Stimulated activated effector memory CD8-positive, alpha-beta T cell treated with anti-CD3 and anti-CD28 coated beads, Interleukin-12 subunit alpha, Interleukin-12 subunit beta, amount 100 ng/mL, for 72 hours (primary cell): ENCODE results near the gene GPR15LG.
A peak's percentile ranks its signal among the peaks of the same experiment; 100 is the strongest.
"Not testable (repeated sequence)": the region's sequence is repeated elsewhere in the genome, so short reads cannot be mapped to it uniquely, and the experiment has no call there.

ENCODE experiments used
- ATAC-seq: fragments of 150-1000 bp; cut with Tn5 transposase; 2 replicates; pipeline ENCODE4 v1.10.0; 2021
- DNase-seq, 2 donors: peaks; one replicate each; pipeline ENCODE4 v3.0.0; 2021 to 2022; ENCODE audit warnings: low spot score in 2 of 2
- H3K27ac Mint-ChIP-seq: one replicate; pipeline ENCODE4 v1.8.0; 2022; ENCODE audit warnings: mild to moderate bottlenecking, mixed read lengths
- H3K36me3 Mint-ChIP-seq: one replicate; pipeline ENCODE4 v1.8.0; 2022; ENCODE audit warnings: mild to moderate bottlenecking, mixed read lengths
- H3K4me1 Mint-ChIP-seq: one replicate; pipeline ENCODE4 v1.8.0; 2022; ENCODE audit warnings: mixed read lengths
- H3K4me3 Mint-ChIP-seq: one replicate; pipeline ENCODE4 v1.8.0; 2022; ENCODE audit warnings: mild to moderate bottlenecking, mixed read lengths
- H3K9me3 Mint-ChIP-seq: one replicate; pipeline ENCODE4 v1.8.0; 2022; ENCODE audit warnings: mixed read lengths

Gene GPR15LG

DNA sequence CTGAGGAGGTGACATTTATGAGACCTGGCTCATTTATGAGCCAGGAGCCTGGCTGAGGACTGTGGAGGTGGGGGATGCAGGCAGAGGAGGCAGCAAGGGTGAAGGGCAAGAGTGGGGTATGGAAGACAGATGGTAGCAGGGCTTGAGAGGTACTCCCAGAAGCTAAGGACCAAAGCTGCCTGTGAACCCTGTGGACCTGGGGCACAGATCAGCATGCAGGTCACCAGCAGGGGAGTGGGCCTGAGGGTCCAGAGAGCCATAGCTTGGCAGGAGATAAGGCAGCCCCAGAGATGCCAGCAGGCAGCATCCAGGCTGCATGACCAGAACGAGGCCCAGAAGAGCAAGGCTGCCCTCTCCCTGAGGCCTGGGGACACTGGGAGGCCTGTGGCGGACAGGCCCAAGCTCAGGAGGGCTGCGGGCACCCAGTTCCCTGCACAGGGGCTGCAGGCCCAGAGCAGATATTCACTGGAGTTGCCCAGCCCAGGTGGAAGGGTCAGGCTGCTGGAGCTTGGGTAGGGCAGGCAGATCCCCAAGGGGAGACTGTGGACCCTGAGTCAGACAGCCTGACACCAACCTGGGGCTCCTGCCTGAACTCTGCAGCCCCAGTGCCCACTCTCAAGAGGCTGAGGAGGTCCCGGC is 3.4 kb downstream of the GPR15LG start:
- Mint-ChIP-seq H3K27ac (no peak overlapping the region), H3K4me1 (no peaks in the 10 kb centered on the region), H3K4me3 (no peak overlapping the region), H3K36me3 (peaks cover 5% of the 10 kb centered on the region), H3K9me3 (no peaks in the 10 kb centered on the region)
- DNase-seq (no peak), ATAC-seq (peak; percentile 36)

DNA sequence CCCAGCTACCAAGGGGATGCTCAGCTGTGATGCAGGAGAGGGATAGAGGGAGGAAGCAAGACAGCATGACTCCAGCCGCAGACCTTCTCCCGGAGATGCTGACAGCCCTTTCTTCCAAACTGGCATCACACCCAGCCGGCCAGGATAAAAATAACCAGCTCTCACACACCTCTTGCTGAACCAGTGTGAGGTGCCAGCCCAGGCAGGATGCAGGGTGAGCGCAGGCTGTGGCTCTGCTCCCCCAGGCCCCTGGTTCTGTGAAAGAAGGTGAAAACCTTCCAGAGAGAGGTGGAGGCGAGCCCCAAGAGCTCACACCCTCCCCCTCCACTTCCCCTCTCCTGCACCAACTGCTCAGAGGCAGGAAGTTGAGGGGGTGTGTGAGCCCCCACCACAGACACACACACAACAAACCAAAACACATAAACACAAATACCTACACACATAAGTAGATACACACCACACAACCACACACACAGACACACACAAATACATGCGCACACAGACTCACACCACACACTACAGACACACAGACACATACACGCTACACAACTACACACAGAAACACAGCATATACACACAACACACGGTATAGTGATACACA is 4.0 kb downstream of the GPR15LG start:
- Mint-ChIP-seq H3K4me3 (no peak overlapping the region), H3K4me1 (no peaks in the 10 kb centered on the region), H3K36me3 (peaks cover 5% of the 10 kb centered on the region), H3K9me3 (no peaks in the 10 kb centered on the region), H3K27ac (no peak overlapping the region)
- DNase-seq = peak in 1 of 2 donors; percentile 64
- ATAC-seq = peak; percentile 85

DNA sequence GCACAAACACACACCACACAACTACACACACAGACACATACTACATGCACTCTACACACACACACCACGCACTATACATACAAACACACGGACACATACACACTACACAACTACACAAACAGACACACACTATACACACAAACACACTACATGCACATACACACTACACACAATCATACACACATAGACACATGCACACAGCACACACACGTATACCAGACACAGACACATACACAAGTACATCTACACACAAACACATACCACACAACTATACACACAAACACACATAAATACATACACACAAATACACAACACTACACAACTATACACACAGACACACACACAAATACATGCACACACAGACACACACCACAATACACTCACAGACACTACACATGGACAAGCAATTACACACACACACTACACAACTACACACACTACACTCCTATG is 4.6 kb downstream of the GPR15LG start:
- Mint-ChIP-seq H3K4me3 (no peak overlapping the region), H3K4me1 (no peaks in the 10 kb centered on the region), H3K27ac (no peak overlapping the region), H3K36me3 (peaks cover 5% of the 10 kb centered on the region), H3K9me3 (no peaks in the 10 kb centered on the region)
- DNase-seq (no peak), ATAC-seq (no peak)

DNA sequence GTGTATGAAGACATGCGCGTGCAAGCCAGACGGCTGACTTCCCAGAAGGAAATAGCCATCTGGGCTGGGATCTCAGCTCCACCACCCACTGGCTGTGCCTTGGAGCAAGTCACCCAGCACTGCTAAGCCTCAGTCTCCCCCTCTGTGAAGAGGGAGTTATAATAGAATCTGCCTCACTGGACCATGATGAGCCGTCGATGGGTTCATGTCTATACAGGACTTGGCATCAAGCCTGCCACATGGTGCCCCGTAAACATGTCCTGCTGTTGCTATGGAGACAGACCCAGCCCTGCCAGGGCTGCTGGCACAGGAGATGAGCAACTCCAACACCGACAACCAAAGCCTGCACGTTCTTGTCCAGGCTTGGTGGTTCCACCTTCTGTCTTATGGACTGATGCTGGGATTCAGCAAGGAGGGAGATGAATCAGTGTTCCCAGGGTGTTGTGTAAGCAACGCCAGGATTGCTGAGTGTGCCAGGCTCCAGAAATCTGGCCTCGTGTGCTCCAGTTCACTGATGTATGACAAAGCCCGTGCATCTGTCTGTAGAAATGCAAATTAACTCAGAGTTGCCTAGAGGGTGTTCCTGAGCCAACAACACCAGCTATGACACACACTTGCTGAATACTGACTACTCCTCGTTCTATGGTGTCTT is 5.6 kb downstream of the GPR15LG start:
- DNase-seq = no peak
- peak; percentile 84 for ATAC-seq
- H3K9me3 Mint-ChIP-seq = no peaks in the 10 kb centered on the region
- H3K36me3 Mint-ChIP-seq = peaks cover 5% of the 10 kb centered on the region
- H3K27ac Mint-ChIP-seq = no peak overlapping the region
- no peak overlapping the region for H3K4me3 Mint-ChIP-seq
- H3K4me1 Mint-ChIP-seq = peaks cover under 1% of the 10 kb centered on the region

DNA sequence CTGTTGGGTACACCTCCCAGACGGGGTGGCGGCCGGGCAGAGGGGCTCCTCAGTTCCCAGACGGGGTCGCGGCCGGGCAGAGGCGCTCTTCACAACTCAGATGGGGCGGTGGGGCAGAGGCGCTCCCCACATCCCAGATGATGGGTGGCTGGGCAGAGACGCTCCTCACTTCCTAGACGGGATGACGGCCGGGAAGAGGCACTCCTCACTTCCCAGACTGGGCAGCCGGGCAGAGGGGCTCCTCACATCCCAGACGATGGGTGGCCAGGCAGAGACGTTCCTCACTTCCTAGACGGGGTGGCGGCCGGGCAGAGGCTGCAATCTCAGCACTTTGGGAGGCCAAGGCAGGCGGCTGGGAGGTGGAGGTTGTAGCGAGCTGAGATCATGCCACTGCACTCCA is 6.8 kb downstream of the GPR15LG start:
- DNase-seq, H3K9me3 Mint-ChIP-seq, H3K36me3 Mint-ChIP-seq, H3K4me1 Mint-ChIP-seq, H3K4me3 Mint-ChIP-seq, H3K27ac Mint-ChIP-seq, ATAC-seq: not testable (repeated sequence)

DNA sequence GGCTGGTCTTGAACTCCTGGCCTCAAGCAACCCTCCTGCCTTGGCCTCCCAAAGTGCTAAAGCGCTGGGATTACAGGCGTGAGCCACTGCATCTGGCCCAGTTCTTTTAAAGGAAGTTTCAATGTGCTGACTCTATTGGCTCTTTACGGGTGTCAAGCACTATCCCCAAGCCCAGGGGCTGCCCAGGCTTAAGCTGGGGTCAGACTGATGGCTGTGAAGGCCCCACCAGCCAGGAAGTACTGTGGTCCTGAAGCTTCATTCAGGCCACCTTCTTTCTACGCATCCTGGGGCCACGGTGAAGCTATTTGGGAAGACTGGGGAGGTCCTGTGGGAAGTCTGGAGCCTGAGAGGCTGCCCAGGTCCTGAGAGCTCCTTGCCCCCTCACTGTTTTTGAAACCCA is 8.0 kb downstream of the GPR15LG start:
- peaks cover 9% of the 10 kb centered on the region for H3K4me1 Mint-ChIP-seq
- DNase-seq = no peak
- H3K9me3 Mint-ChIP-seq = no peaks in the 10 kb centered on the region
- H3K4me3 Mint-ChIP-seq = no peak overlapping the region
- ATAC-seq = no peak
- peaks cover 3% of the 10 kb centered on the region for H3K36me3 Mint-ChIP-seq
- H3K27ac Mint-ChIP-seq = no peak overlapping the region

DNA sequence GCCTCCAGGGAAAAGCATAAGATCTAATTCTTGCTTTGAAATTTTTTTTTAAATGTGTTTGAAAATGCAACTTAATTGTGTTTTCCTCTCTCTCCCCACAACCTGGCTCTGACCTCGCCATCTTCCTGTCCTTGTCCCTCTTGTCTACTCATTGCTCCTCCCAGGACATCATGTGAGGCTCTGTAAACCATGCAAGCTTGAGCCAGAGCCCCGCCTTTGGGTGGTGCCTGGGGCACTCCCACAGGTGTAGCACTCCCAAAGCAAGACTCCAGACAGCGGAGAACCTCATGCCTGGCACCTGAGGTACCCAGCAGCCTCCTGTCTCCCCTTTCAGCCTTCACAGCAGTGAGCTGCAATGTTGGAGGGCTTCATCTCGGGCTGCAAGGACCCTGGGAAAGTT is 10.9 kb downstream of the GPR15LG start:
- no peak overlapping the region for H3K4me3 Mint-ChIP-seq
- H3K36me3 Mint-ChIP-seq = no peaks in the 10 kb centered on the region
- peaks cover 9% of the 10 kb centered on the region for H3K4me1 Mint-ChIP-seq
- no peak for DNase-seq
- no peak for ATAC-seq
- H3K9me3 Mint-ChIP-seq = no peaks in the 10 kb centered on the region
- peak overlapping the region; percentile 27 for H3K27ac Mint-ChIP-seq

DNA sequence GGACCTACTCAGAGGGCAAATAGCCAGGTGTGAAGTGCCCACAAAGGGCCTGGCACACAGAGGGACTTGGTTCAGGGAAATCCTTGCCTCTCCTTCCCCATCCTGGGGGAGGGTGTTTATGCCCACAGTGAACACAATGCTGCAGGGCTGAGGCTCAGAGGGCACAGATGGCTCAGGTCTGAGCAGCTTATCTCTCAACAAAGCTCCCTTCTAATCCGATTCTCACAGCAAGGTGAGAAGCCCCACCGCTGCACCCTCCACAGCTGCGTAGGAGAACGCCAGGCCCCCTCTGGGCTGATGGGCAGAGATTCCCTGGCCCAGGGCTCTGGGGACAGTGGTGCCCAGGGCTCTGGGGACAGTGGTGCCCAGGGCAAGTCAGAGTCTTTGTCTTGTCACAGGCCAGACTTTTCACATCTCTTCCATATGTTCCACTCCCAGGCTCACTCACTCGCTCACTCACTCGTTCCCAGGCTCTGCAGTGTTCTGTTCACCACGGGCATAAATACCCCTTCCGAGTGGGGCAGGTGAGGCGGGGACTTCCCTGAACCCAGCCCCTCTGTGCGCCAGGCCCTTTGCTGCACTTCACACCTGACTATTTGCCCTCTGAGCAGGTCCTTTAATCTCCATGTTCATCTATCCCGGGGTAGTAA is 12.1 kb downstream of the GPR15LG start:
- Mint-ChIP-seq H3K9me3 (no peaks in the 10 kb centered on the region), H3K4me3 (no peak overlapping the region), H3K27ac (no peak overlapping the region), H3K36me3 (no peaks in the 10 kb centered on the region), H3K4me1 (peaks cover 15% of the 10 kb centered on the region)
- ATAC-seq = no peak
- no peak for DNase-seq

DNA sequence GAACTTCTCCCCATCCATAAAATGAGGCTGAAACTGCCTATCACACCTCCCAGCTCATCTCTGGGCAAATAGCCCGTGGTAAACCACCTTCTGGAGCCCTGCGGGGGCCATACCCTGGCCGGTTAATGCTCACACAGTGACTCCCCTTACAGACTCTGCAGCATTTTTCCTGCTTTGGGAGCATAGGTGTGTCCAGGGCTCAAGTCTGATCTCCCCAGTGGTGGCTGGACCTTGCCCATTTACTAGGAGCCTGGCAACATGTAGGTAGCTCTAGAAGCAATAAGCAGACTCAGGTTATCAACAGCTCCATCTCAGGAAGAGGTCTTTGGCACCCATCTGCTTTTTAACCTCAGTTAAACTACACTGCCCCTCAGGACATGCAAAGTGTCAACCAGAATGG is 15.2 kb downstream of the GPR15LG start:
- Mint-ChIP-seq H3K27ac (no peak overlapping the region), H3K4me1 (peaks cover 30% of the 10 kb centered on the region), H3K9me3 (no peaks in the 10 kb centered on the region), H3K36me3 (no peaks in the 10 kb centered on the region), H3K4me3 (no peak overlapping the region)
- DNase-seq (no peak), ATAC-seq (no peak)

DNA sequence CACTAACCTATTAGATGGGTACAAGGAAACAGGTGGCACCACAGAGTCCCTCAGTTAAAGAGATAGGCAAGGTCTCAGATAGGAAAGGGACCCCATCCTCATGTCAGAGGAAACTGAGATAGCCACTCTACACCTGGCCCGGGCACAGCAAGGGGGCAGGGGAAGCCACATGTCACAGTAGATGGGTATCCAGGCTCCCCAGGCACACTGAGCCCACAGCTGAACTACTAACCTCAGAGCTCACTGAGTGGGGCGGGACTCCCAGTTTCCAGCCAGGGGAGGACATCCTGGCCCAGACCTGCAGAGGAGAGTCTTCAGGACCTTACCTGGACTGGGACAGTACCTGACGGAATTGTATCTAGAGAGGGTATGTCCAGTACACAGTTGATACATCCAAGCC is 17.0 kb downstream of the GPR15LG start:
- no peak overlapping the region for H3K27ac Mint-ChIP-seq
- no peak for ATAC-seq
- DNase-seq = no peak

DNA sequence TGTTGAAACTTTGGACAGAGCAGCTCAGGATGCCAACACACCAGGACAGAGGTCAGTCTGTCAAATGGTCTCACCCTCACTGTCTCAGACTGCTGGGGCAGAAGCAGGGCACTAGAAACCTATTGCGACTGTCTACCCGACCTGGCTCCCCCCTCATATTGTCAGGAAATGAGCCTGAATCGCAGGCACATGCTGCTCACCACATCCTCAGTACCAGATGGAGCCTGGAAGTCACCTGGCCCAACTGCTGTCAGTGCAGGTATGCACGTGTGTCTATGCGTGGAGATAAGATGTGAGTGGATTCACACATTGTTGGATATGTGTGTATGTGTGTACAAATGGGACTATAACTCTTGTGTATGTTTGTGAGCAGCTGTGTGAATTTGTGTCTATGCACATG is 17.5 kb downstream of the GPR15LG start:
- Mint-ChIP-seq H3K9me3 (no peaks in the 10 kb centered on the region), H3K4me3 (no peak overlapping the region), H3K4me1 (peaks cover 21% of the 10 kb centered on the region), H3K27ac (no peak overlapping the region), H3K36me3 (no peaks in the 10 kb centered on the region)
- peak; percentile 19 for ATAC-seq
- no peak for DNase-seq

More for the DNA sequence above, 17.0 kb downstream of the GPR15LG start:
- Mint-ChIP-seq H3K4me1 (peaks cover 21% of the 10 kb centered on the region), H3K9me3 (no peaks in the 10 kb centered on the region), H3K36me3 (no peaks in the 10 kb centered on the region), H3K4me3 (no peak overlapping the region)

DNA sequence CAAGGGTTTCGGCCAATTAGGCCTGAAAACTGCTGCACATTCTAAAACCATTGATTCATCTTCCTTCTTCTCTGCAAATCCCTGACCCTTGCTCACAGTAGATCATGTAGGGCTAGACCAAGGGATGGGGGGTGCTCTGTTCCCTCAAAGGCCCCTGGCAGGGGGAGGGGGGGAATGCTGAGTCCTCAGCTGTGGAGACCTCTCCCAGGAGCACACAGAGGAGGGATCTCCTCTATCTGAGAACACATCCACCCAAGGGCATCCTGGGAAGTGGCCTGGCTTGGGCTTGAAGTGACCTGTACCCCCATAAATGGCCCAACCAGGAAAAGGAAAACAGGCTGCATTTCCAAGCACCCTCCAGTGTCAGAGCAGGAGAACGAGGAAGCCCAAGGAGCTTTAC is 19.7 kb downstream of the GPR15LG start:
- no peaks in the 10 kb centered on the region for H3K9me3 Mint-ChIP-seq
- peaks cover 21% of the 10 kb centered on the region for H3K4me1 Mint-ChIP-seq
- DNase-seq = no peak
- H3K4me3 Mint-ChIP-seq = peak overlapping the region; percentile 61
- H3K27ac Mint-ChIP-seq = peak overlapping the region; percentile 32
- no peak for ATAC-seq
- H3K36me3 Mint-ChIP-seq = no peaks in the 10 kb centered on the region

DNA sequence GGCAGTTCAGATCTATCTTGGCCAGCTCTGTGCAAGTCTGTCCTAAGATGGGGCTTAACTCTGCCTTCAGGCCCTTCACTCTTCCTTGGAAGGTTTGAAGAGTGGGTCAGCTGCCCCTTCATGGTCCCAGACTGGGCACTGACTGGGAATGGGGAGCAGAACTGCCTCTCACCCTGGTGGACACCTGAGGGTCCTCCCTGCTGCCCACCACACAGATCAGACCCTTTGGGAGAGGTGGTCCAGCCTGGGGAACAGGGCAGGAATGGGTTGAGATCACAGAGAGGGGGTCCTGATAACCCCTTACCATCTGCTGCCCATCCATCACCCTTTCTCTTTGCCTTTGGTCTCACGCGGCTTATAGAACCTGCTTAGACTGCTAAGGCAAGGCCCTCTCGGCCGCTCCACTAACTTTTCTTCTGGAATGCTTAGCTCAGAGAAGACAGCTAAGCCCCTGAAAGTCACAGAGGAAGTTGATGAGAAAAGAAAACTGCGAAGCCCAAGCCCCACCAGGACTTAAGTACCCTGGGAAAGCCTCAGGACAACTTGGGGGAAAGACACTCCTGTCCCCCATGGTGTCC is 20.3 kb downstream of the GPR15LG start:
- Mint-ChIP-seq H3K27ac (peak overlapping the region; percentile 32), H3K4me3 (peak overlapping the region; percentile 61), H3K9me3 (no peaks in the 10 kb centered on the region), H3K36me3 (no peaks in the 10 kb centered on the region), H3K4me1 (peaks cover 21% of the 10 kb centered on the region)
- ATAC-seq (no peak), DNase-seq (no peak)

DNA sequence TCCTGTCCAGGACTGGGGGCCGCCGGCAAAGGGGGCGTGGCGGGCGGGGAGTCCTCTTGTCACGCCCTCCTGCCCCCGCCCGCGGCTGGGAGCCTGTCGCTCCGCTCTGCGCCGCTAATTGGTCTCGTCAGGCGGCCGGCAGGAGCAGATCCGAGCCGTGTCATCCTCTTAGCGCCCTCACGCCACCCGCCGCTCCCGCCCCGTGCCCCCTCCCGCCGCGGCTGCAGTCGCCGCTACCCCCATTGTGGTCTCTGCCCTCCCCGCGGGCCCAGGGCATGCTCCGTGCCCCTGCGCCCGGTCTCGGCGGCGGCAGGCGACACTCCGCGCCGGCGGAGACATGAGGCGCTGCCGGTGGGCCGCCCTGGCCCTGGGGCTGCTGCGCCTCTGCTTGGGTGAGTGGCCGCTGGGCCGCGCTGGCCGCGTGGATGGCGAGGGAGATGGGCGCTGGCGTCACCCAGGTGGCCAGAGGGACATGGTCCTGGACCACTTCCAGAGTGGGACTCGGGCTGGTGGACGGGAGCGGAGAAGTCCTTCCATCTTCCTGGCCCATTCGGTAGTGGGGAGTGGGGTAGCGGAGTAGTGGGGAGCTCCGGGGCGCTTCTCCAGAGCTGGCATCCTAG is 20.9 kb downstream of the GPR15LG start, which contains the start of gene CDHR1:
TSS of gene CDHR1 (plus strand) at position 114 of the 620 bp plus-strand sequence. CDS start at position 338, 224 bp downstream.
- H3K9me3 Mint-ChIP-seq = no peaks in the 10 kb centered on the region
- no peaks in the 10 kb centered on the region for H3K36me3 Mint-ChIP-seq
- peak; percentile 38 to 72 for DNase-seq
- H3K27ac Mint-ChIP-seq = peak within 1 kb of the TSS; percentile 32
- peak within 1 kb of the TSS; percentile 61 for H3K4me3 Mint-ChIP-seq
- H3K4me1 Mint-ChIP-seq = peaks cover 21% of the 10 kb centered on the region
- peak; percentile 86 for ATAC-seq
